ENCODE measurements around the gene KCNC3. TPM values are rescaled to one million over a fixed set of nuclear protein-coding genes. Genes with fewer than 3 reads are reported as not detected.

The KCNC3 gene
- total and polyA plus RNA-seq, 2 donors (not counting 3 experiments of a cell fraction or from before 2014, with no cell fraction given): 0.22 to 0.91 TPM

DNA sequence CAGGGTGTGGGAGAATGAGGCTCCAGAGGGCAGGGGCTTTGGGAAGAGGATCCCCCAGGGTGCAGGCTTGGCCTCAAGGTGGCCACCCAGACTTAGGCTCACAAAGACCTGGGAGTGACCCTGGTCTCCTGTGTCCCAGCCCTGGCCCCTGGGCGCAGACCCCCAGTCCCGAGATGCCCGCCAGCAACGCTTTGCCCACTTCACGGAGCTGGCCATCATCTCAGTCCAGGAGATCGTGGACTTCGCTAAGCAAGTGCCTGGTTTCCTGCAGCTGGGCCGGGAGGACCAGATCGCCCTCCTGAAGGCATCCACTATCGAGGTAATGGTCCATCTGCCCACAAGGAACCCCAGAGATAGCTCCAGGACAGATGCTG is 49.7 kb upstream of the KCNC3 start:
- H3K79me2 ChIP-seq (ENCODE audit: control insufficient read depth, insufficient read depth, low read length): peaks cover 1% of the 10 kb centered on the region
- H3K9me1 ChIP-seq (replicated peaks; ENCODE audit: control insufficient read depth, extremely low read depth, insufficient read depth, low read length): no peaks in the 10 kb centered on the region
- no peaks in the 10 kb centered on the region for H3K9me3 ChIP-seq (replicated peaks; ENCODE audit: control insufficient read depth, insufficient read depth, low read length)
- TF ChIP-seq, protein P1, sequence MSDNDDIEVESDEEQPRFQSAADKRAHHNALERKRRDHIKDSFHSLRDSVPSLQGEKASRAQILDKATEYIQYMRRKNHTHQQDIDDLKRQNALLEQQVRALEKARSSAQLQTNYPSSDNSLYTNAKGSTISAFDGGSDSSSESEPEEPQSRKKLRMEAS (IDR thresholded peaks at IDR 0.05; ENCODE audit: insufficient read depth, insufficient read length): no peak
- no peak for TF ChIP-seq JUN (IDR thresholded peaks at IDR 0.05; ENCODE audit: borderline replicate concordance, insufficient read depth, insufficient read length, low read depth)
- TF ChIP-seq EZH2 (IDR thresholded peaks at IDR 0.05; ENCODE audit: borderline replicate concordance, low read depth, low read length, severe bottlenecking): no peak
- no peak for TF ChIP-seq FOS (IDR thresholded peaks at IDR 0.05; ENCODE audit: borderline replicate concordance, insufficient read depth, low read length)
- no peak overlapping the region for H3K27ac ChIP-seq (ENCODE audit: insufficient read depth, low read depth, low read length)
- intact Hi-C loops (cut with micrococcal nuclease) (no loop called here), dilution Hi-C loops (cut with MboI; ENCODE audit: extremely low pct_ligation_motif_present, low sequenced_read_pairs) (no loop called here)
- DNase-seq (ENCODE audit: low read depth, low spot score) (no peak), FAIRE-seq (no peak)
- no peak overlapping the region for H3K9ac ChIP-seq (replicated peaks; ENCODE audit: extremely low read depth, insufficient read depth, low read length)
- H3K36me3 ChIP-seq (ENCODE audit: control insufficient read depth in 2 of 2, extremely low read depth in 1 of 2, insufficient read depth in 2 of 2, low read length in 2 of 2): peaks cover 6 to 36% of the 10 kb centered on the region in 2 experiments
- CTCF ChIA-PET: interaction anchor here (0.9 kb wide), 1 partner anchor 50 kb away, joined by 3 read pairs; the partner anchor contains the start of gene KCNC3
- no peak overlapping the region for H2AFZ ChIP-seq (ENCODE audit: low read depth, low read length)
- no peaks in the 10 kb centered on the region for H3K27me3 ChIP-seq (ENCODE audit: control insufficient read depth in 2 of 2, insufficient read depth in 2 of 2, low read length in 2 of 2)
- H3K4me1 ChIP-seq (ENCODE audit: control insufficient read depth, extremely low read depth, insufficient read depth, low read length): peaks cover 17% of the 10 kb centered on the region
- POLR2A ChIA-PET: no interaction called here
- no peak overlapping the region for H3K4me2 ChIP-seq (ENCODE audit: insufficient read depth, low read length)
- BruUV-seq (replicated peaks): no TSS peak
- no peak overlapping the region for H3K4me3 ChIP-seq (replicated peaks in 1 of 3; ENCODE audit: insufficient read depth in 1 of 3, low read depth in 1 of 3, low read length in 3 of 3)
- no peaks in the 10 kb centered on the region for H4K20me1 ChIP-seq (replicated peaks; ENCODE audit: control insufficient read depth, extremely low read depth, insufficient read depth, low read length)

DNA sequence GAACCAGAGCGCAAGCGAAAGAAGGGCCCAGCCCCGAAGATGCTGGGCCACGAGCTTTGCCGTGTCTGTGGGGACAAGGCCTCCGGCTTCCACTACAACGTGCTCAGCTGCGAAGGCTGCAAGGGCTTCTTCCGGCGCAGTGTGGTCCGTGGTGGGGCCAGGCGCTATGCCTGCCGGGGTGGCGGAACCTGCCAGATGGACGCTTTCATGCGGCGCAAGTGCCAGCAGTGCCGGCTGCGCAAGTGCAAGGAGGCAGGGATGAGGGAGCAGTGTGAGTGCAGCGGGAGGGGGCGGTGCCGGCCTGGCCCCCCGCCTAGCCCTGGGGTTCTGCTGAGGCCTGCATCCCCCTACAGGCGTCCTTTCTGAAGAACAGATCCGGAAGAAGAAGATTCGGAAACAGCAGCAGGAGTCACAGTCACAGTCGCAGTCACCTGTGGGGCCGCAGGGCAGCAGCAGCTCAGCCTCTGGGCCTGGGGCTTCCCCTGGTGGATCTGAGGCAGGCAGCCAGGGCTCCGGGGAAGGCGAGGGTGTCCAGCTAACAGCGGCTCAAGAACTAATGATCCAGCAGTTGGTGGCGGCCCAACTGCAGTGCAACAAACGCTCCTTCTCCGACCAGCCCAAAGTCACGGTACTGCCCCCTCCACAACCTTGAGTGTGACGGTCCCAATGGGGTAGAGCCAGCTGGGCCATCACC is 49.1 kb upstream of the KCNC3 start:
- Histone ChIP-seq H3K9me3 (replicated peaks; ENCODE audit: control insufficient read depth, insufficient read depth, low read length) (no peaks in the 10 kb centered on the region), H3K27me3 (ENCODE audit: control insufficient read depth in 2 of 2, insufficient read depth in 2 of 2, low read length in 2 of 2) (no peaks in the 10 kb centered on the region), H3K4me3 (replicated peaks in 1 of 3; ENCODE audit: insufficient read depth in 1 of 3, low read depth in 1 of 3, low read length in 3 of 3) (no peak overlapping the region), H3K9ac (replicated peaks; ENCODE audit: extremely low read depth, insufficient read depth, low read length) (no peak overlapping the region), H3K79me2 (ENCODE audit: control insufficient read depth, insufficient read depth, low read length) (peaks cover 1% of the 10 kb centered on the region), H3K27ac (ENCODE audit: insufficient read depth, low read depth, low read length) (no peak overlapping the region), H3K9me1 (replicated peaks; ENCODE audit: control insufficient read depth, extremely low read depth, insufficient read depth, low read length) (no peaks in the 10 kb centered on the region), H3K4me1 (ENCODE audit: control insufficient read depth, extremely low read depth, insufficient read depth, low read length) (peaks cover 14% of the 10 kb centered on the region), H3K36me3 (ENCODE audit: control insufficient read depth in 2 of 2, extremely low read depth in 1 of 2, insufficient read depth in 2 of 2, low read length in 2 of 2) (peaks cover 6 to 36% of the 10 kb centered on the region in 2 experiments), H4K20me1 (replicated peaks; ENCODE audit: control insufficient read depth, extremely low read depth, insufficient read depth, low read length) (no peaks in the 10 kb centered on the region), H3K4me2 (ENCODE audit: insufficient read depth, low read length) (no peak overlapping the region), H2AFZ (ENCODE audit: low read depth, low read length) (no peak overlapping the region)
- CTCF ChIA-PET: no interaction called here
- DNase-seq (ENCODE audit: low read depth, low spot score) (no peak), FAIRE-seq (no peak)
- TF ChIP-seq POLR2AphosphoS5 (IDR thresholded peaks at IDR 0.05; ENCODE audit: insufficient read depth, low read depth, low read length): no peak
- TF ChIP-seq, protein P2, sequence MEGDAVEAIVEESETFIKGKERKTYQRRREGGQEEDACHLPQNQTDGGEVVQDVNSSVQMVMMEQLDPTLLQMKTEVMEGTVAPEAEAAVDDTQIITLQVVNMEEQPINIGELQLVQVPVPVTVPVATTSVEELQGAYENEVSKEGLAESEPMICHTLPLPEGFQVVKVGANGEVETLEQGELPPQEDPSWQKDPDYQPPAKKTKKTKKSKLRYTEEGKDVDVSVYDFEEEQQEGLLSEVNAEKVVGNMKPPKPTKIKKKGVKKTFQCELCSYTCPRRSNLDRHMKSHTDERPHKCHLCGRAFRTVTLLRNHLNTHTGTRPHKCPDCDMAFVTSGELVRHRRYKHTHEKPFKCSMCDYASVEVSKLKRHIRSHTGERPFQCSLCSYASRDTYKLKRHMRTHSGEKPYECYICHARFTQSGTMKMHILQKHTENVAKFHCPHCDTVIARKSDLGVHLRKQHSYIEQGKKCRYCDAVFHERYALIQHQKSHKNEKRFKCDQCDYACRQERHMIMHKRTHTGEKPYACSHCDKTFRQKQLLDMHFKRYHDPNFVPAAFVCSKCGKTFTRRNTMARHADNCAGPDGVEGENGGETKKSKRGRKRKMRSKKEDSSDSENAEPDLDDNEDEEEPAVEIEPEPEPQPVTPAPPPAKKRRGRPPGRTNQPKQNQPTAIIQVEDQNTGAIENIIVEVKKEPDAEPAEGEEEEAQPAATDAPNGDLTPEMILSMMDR (IDR thresholded peaks at IDR 0.05; ENCODE audit: extremely low read depth in 1 of 2, insufficient read depth in 1 of 2, low read depth in 1 of 2, low read length in 2 of 2): no peak
- TF ChIP-seq POLR2A (IDR thresholded peaks at IDR 0.05; ENCODE audit: low read depth, low read length): no peak
- TF ChIP-seq, protein P1 (IDR thresholded peaks at IDR 0.05; ENCODE audit: insufficient read depth, insufficient read length): no peak
- TF ChIP-seq JUN (IDR thresholded peaks at IDR 0.05; ENCODE audit: borderline replicate concordance, insufficient read depth, insufficient read length, low read depth): no peak
- TF ChIP-seq FOS (IDR thresholded peaks at IDR 0.05; ENCODE audit: borderline replicate concordance, insufficient read depth, low read length): no peak
- TF ChIP-seq EZH2 (IDR thresholded peaks at IDR 0.05; ENCODE audit: borderline replicate concordance, low read depth, low read length, severe bottlenecking): no peak
- no peak for TF ChIP-seq MYC (IDR thresholded peaks at IDR 0.05; ENCODE audit: low read depth, low read length)
- no peak for TF ChIP-seq GATA2 (IDR thresholded peaks at IDR 0.05; ENCODE audit: insufficient read depth, insufficient read length, low read depth, low read length)
- BruUV-seq (replicated peaks): no TSS peak
- POLR2A ChIA-PET: no interaction called here
- intact Hi-C loops (cut with micrococcal nuclease): no loop called here
- dilution Hi-C loops (cut with MboI; ENCODE audit: extremely low pct_ligation_motif_present, low sequenced_read_pairs): no loop called here

Data from endothelial cell of umbilical vein (primary cell).